OCI-LY7 (cell line): ENCODE measurements around the gene EIF4E1B.

Experiments used
- EZH2phosphoT487 ChIP-seq: fragments of 200-600 bp; sonication (generic); IDR thresholded peaks from 2 replicates; pipeline ENCODE4 v1.6.1; 2018; ENCODE audit warnings: low read depth, borderline replicate concordance, mild to moderate bottlenecking, mixed run types, antibody characterized with exemption, low read length, moderate library complexity, mixed read lengths
- TF ChIP-seq, protein P1 (sequence below): fragments of 200-600 bp; sonication (generic); conservative IDR thresholded peaks from 2 replicates; pipeline ENCODE4 v1.5.1; 2014; ENCODE audit warnings: mild to moderate bottlenecking, antibody characterized with exemption, low read length, moderate library complexity, mixed read lengths

DNA sequence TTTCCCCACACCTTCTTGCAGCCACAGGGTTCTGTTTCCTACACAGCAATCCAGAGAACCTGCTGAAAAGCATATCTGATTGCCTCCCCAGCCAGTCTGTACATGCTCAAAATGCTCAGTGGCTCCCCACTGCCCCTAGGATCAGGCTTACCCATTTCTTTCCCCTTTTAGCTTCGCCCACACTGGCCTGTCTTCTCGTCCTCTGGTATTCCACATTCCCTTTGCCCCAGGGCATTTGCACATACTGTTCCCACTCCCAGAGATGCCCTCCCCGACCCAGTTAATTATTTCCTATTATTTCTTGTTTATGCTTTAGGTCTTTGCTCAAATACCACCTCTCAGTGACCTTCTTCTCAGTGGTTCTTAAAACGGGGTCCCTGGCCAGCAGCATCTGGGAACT lies 10.1 kb downstream of the EIF4E1B start:
- TF ChIP-seq, protein P1, sequence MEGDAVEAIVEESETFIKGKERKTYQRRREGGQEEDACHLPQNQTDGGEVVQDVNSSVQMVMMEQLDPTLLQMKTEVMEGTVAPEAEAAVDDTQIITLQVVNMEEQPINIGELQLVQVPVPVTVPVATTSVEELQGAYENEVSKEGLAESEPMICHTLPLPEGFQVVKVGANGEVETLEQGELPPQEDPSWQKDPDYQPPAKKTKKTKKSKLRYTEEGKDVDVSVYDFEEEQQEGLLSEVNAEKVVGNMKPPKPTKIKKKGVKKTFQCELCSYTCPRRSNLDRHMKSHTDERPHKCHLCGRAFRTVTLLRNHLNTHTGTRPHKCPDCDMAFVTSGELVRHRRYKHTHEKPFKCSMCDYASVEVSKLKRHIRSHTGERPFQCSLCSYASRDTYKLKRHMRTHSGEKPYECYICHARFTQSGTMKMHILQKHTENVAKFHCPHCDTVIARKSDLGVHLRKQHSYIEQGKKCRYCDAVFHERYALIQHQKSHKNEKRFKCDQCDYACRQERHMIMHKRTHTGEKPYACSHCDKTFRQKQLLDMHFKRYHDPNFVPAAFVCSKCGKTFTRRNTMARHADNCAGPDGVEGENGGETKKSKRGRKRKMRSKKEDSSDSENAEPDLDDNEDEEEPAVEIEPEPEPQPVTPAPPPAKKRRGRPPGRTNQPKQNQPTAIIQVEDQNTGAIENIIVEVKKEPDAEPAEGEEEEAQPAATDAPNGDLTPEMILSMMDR, result no peak
- TF ChIP-seq EZH2phosphoT487, result no peak
